Measurements from ENCODE around the gene CAMKMT.
A peak's percentile ranks its signal among the peaks of the same experiment; 100 is the strongest.
"Not testable (repeated sequence)": the region's sequence is repeated elsewhere in the genome, so short reads cannot be mapped to it uniquely, and the experiment has no call there.

Gene CAMKMT

DNA sequence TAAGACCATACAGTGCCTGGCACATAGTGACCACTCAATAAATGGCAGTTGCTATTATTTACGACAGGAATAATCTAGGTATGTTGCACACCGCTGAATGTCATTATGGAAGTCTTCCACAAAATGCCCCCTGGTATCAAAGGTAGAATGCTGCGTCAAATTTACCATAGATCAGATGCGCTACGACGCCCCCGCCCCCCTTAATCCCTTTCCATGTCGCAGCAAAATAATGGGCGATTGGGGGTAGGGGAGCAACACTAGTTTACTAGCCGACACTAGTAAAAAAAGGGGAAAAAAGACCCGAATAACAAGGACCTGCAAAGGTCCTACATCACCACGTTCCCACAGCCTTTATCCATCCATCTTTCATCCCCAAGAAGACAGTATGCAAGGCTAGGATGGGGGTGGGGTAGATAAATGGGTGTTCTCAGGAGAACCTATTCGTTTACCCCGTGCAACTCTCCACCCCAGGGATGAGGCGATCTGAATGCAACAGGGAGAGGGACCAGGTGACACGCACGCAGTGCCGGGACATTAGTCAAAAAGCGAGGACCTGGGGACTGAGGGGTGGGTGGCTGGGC is 908 bp upstream of the CAMKMT start:
- DNase-seq (ENCODE audit: low read depth in 2 of 2, low spot score in 1 of 2): no peak

DNA sequence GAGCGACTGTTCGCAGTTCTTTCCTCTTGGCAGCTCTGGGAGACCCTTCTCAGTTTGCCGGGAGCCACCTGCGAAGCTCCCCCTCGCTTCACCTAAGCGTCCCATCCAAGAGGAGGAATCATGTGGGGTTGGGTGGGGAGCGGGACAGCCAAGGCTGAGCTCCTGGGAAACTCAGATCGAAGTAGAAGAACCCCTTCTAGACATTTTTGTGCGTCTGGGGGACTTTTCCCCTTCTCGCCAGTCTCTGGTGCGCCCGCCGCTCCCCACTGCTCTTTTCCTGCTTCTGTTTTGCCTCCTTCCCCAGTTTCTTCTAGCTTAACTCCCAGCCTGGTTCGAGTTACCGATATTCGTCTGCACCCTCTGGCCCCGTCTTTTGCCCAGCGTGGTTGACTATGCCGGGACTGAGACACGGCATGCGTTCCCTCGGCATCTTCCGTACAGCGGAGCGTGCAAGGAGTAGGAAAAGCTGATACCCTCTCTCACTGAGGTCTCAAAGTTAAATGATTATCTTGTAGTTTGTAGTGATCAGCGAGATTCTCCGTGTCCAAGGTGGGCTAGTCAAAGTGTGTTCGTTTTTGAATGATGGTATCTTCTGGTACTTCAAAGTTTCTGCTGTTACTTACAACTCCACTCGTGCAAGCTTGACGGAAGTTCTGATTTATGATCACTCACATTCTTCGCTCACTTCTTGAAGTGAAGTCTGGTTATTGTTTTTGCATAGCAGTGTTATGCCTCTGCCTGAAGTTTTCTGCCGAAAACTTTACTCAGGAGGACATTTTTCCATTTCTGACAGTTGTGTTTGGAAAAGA is 664 bp downstream of the CAMKMT start:
- DNase-seq (ENCODE audit: low read depth in 2 of 2, low spot score in 1 of 2): peak; percentile 9

DNA sequence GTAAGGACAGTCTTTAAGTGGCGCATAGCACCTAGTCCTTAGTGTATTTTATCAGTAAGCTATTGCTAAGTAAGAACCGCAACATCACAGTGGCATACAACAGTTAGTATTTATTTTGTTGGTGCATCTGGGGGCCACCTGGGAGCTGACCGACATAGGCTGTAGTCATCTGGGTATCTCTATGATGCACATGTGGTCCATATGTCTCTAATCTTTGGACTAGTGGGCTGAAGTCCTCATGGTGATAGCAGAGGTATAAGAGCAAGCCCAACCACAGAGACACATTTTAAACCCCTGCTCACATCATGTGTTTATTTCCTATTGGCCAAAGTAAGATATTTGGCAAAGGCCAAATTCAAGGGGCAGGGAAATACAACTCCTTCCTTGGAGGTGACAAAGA is 2.9 kb downstream of the CAMKMT start:
- no peak for DNase-seq (ENCODE audit: low read depth in 2 of 2, low spot score in 1 of 2)

DNA sequence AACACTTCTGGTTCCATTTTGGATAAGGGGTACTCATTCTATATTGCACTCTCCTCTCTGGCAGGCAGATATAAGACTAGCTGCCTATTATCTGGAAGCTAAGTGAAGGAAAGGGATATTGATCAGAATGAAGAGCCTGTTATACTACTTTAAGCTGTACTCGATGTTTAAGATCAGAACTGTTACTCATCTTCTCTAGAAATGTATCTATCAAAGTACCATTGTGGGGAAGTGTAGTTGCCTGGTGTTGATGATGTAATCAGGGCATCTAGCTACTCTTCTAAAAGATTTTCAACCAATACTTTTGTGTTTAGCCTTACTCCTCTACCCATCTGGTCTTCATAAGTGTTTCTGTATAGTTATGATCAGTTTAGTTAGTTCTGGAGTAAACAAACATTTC is 5.8 kb downstream of the CAMKMT start:
- DNase-seq (ENCODE audit: low read depth in 2 of 2, low spot score in 1 of 2): no peak

DNA sequence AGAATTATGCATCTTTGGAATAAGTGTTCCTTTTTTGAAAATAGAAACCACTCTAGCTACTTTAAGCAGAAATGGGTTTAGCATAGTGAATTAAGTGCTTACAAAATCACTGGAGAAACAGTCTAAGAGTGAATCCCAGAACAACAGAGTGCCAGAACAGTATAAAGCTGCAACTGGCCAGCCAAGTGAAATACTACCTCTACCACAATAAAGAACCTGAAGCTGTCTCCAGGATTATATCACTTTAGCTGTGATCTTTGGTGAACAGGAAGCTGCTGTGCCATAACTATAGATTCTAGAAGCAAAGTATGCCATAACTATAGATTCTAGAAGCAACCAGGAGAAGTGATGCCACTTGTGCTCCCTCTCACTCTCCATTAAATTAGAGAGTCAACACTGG is 7.6 kb downstream of the CAMKMT start:
- DNase-seq (ENCODE audit: low read depth in 2 of 2, low spot score in 1 of 2): no peak

DNA sequence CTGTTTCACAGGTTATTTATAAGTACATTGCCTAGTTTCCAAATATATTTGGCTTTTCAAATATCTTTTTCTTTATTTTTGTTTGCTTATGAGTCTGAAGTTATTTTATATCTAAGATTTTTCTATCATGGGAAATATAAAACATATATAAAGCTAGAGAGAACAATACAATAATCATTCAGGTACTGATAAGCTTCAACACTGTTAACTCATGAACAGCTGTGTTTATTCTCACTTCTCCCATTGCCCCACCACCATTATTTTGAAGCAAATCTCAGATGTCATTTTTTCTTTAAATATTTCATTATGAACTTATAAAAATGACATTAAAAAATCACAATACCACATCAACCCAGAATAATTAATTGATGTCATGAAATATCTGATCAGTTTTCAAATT is 9.7 kb downstream of the CAMKMT start:
- no peak for DNase-seq (ENCODE audit: low read depth in 2 of 2, low spot score in 1 of 2)

DNA sequence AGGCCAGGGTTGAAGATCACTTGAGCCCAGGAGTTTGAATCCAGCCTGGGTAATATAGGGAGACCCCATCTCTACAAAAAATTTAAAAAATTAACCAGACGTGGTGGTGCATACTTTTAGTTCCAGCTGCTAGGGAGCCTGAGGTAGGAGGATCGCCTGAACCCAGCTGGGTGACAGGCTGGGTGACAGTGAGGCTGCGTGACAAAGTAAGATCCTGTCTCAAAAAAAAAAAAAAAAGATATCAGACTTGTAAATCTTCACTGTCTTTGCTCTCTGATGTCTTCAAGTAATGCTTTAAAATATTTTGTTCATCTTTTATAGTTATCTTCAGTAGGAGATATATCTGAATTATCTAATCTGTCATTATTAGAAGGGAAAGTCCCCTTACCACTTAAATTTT is 10.5 kb downstream of the CAMKMT start:
- DNase-seq (ENCODE audit: low read depth in 2 of 2, low spot score in 1 of 2): no peak

DNA sequence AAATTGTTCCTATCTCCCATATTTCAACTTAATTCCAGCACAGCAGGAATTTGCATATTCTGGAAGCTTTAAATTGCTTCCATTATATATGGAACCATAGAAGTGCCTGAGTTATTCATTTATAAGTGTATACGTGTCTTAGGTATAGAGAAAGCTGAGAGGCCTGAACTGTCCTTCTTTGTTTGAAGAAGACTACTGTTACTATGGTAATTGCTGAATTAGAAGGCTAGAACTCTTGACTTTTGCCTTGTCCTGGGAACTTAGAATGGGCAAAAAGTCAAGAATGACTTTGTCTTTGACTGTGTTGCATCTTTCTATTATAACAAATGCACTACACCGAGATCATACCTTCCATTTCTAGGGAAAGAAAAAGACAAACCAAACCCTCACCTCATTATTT is 15.7 kb downstream of the CAMKMT start:
- no peak for DNase-seq (ENCODE audit: low read depth in 2 of 2, low spot score in 1 of 2)

DNA sequence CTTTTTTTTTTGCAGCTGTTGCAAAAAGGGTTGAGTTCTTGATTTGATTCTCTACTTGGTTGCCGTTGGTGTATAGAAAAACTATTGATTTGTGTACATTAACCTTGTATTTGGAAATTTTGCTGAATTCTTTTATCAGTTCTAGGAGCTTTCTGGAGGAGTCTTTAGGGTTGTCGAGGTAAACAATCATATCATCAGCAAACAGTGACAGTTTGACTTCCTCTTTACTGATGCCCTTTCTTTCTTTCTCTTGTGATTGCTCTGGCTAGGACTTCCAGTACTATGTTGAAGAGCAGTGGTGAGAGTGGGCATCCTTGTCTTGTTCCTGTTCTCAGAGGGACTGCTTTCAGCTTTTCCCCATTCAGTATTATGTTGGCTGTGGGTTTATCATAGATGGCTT is 23.5 kb downstream of the CAMKMT start:
- DNase-seq (ENCODE audit: low read depth in 2 of 2, low spot score in 1 of 2): not testable (repeated sequence)

DNA sequence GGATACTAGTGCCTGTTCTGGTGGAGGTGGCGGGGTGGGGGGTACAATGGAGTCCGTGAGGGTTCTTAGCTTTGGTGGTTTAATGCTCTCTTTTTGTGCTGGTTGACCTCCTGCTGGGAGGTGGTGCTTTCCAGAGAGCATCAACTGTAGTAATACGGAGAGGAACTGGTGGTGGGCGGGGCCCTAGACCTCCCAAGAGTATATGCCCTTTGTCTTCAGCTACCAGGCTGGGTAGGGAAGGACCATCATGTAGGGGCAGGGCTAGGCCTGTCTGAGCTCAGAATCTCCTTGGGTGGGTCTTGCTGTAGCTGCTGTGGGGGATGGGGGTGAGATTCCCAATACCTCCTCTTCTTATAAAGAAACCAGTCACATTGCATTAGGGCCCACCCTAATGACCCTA is 27.1 kb downstream of the CAMKMT start:
- DNase-seq (ENCODE audit: low read depth in 2 of 2, low spot score in 1 of 2): no peak

DNA sequence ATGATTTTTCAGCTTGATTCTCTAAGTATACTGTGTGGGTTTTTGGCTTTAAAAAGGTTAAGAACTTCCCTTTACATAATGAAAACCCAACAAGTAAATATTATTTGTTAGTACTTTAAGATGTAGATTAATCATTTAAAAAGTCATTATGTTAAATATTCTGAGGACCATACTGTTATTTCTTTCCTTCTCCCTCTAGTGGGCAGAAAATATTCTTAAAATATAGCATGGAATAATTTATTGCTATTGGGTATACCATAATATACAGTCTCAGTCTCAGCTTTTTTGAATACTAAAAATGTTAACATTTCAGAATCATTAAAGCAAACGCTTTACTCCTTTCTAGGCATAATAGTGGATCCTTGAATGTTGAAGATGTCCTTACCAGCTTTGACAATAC is 28.1 kb downstream of the CAMKMT start:
- no peak for DNase-seq (ENCODE audit: low read depth in 2 of 2, low spot score in 1 of 2)

DNA sequence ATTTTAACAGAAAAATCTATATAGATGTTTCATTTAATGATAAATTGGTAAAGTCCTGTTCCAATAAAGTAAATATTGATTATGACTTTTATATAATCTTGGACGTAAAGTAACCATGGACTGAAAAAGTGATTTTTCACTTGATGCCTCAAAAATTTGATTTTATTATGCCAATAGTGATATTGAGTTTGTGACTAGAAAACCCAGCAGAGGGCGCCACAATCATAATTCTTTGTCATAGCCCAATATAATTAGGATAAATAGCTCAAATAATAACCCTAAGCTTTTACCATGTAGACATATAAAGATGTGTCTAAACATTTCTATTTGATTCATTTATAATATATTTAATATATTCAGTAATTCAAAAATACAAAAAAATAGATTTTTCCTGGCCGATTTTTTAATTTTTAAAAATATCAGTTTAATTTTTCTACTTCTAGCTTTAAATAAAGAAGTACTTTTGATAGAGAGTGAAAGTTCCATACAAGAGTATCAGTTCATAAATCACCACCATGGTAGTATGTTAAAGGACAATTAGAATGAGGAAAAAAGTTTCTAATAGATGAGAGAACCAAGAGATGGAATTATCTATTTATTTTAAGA is 30.7 kb downstream of the CAMKMT start:
- DNase-seq (ENCODE audit: low read depth in 2 of 2, low spot score in 1 of 2): peak; percentile 0 to 14

DNA sequence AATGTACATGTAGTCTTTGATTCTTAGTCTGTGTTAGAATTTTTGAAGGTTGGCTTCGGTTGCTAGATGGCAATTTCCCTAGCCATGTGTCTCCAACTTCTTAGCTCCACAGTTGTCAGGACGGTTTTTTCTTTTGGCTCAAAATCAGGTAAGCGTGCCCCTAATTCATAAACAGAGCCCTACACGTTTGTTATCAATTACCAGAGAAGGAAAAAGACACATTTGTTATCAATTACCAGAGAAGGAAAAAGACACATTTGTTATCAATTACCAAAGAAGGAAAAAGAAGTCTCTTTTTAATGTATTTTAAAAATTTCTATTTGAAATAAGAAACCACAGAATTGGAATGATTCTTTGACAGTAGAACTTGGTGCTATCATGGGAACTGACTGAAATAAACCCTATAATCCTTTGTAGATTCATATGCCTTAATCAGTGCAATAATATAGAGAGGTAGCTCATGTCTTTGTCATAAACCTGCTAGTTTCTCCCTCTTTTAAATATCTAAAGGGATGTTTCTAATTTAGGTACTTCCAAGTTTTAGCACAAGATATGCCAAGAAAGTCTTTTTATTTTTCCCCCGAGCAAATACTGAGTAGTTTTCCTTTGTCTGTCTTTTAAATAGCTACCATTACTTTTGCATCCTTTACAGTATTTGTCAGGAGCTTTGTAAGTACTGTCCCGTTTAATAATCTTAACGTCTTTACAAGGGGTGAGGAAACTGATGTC is 35.9 kb downstream of the CAMKMT start:
- DNase-seq (ENCODE audit: low read depth in 2 of 2, low spot score in 1 of 2): no peak

DNA sequence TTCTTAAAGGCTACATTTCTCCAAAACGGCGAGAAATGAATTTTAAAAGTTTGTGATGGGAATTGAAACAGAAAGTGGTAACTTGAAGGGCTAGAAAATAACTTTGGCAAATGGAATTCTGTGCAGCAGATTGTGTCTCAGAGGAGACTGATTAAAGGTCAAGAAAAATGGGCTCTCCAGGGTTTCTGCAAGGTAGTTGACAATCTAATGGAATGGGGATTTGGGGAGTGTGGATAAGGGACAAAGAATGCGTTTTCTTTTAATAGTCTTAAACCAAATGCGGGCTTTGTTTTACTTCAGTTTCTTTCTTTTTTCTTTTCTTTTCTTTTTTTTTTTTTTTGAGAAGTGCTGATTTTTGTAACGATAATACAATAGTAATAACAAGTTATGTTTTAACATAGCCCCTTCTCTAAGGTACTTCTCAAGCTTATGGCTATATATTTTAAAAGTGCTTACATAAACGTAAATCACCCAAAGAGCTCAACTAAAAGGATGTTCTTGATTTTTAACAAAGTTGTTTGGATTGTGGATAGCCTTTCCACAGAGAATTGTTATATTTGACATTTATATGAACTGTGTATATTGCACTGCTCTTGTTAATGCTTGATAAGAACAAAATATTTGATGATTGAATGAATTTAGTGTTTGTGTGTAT is 36.6 kb downstream of the CAMKMT start:
- DNase-seq (ENCODE audit: low read depth in 2 of 2, low spot score in 1 of 2): no peak

DNA sequence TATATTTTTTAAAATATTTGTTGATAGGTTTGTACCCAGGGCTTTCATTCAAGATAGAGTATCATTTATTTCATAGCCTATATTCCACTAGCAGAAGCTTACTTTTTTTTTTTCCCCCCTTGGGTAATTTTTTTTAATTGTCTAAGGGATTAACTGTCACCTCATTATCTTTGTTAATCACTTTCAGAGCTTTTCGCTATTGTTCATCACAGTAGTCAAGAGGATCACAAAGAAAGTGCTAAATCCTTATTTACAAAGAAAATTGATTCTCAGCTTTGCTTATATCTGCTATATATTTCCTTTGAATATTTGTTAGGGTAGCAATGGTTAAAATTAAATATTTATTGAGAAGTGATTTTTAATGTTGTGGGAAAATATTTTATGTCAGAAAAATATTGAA is 59.0 kb downstream of the CAMKMT start:
- DNase-seq (ENCODE audit: low read depth in 2 of 2, low spot score in 1 of 2): no peak

DNA sequence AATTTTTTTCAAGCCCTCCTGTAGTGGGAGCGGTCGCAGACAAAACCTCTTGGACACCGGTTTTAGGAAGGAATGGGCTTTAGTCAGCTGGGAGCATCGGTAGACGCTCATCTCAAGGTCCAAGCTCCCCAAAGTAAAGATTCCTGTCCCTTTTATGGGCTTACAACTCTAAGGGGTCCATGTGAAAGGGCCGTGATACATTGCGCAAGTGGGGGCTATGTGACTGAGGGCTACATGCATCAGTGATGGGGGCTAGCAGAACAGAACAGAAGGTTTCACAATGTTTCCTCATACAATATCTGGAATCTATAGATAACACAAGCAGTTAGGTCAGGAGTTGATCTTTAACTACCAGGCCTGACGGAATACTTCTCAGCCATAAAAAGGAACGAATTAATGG is 62.5 kb downstream of the CAMKMT start:
- no peak for DNase-seq (ENCODE audit: low read depth in 2 of 2, low spot score in 1 of 2)

DNA sequence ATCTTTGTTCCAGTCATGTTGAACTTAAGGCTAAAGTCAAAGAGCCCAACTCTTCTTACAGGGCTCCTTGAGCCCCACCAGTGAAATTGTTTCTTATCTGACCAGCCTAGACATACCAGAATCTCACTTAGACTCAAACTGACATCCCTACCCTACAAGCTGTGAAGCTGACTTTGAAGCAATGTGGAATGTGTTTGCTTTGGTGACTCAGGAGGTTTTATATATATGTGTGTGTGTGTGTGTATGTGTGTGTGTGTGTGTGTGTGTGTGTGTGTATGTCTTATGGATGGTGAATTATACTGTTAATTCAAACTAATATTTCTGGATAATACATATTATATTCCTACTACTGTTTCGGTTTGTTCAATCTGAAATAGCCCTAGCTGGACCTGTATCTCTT is 67.3 kb downstream of the CAMKMT start:
- DNase-seq (ENCODE audit: low read depth in 2 of 2, low spot score in 1 of 2): no peak

DNA sequence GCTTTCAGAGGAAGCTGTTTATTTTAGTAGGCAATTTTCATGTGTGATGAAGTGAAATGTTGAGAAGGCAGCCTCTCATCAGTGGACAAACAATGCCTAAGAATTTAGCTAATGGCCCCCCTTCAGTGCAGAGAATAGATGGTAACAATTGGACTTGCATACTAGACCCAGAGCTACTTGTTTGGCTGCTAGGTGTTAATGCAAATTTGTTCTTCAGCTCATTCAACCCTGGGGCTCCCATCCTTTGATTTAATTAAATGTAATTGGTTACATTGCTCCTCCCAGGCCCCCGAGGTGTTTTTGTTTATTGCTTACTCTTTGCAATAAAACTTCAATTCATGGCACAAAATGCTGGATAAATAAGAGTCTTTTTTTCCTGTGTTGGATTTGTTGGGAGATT is 68.6 kb downstream of the CAMKMT start:
- DNase-seq (ENCODE audit: low read depth in 2 of 2, low spot score in 1 of 2): no peak

DNA sequence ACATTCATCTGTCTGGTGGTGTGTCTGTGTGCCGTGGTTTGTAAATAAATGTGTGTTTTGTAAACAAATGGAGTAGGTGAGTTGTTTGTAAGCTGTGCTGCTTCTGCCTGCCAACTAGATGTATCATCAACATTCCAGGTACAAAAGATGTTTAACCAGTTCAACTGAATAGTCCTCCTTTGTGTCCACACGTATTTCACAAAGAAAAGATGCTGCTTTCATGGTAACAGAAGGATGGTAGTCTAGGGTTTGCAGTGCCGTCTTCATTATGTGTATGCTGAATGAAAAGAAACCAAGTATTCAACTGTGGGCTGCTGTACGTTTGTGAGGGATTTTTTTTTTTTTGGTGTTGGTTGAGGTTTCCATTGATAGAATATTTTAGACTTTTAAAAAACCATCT is 72.1 kb downstream of the CAMKMT start:
- DNase-seq (ENCODE audit: low read depth in 2 of 2, low spot score in 1 of 2): no peak

DNA sequence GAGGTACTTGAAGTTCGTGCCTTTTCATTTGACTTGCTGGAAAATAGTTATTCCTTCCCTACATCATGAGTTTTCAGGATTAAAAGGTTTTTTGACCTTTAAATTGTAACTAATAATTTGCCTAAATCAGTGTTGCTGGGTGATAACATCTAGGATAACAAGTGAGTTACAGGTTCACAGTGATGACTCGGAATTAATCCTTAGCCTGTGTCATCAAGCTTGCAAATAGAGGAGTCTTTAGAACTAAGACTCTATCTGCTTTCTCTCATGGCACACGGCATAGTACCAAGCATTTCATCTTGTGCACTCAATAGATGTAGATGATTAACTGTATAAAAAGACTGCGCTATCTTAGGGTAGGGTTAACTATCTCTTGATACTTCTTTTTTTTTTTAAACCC is 79.5 kb downstream of the CAMKMT start:
- no peak for DNase-seq (ENCODE audit: low read depth in 2 of 2, low spot score in 1 of 2)

DNA sequence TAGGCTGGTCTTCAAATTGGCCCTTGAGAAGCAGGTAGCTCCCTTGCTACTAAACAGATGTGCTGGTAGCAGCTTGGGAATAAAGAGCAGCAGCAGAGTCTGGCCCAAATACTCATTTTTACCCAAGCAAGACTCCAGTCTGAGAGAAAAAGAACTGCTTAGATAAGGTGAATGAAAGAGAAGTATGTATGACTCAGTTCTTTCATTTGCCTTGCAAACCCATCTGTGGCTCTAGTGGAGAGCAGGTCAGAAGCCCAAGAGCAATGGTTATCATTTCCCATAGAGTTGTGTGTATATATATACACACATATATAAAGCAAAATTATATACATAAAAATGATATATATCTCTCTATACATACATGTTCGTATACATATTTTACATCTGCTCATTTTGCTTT is 80.3 kb downstream of the CAMKMT start:
- DNase-seq (ENCODE audit: low read depth in 2 of 2, low spot score in 1 of 2): no peak

DNA sequence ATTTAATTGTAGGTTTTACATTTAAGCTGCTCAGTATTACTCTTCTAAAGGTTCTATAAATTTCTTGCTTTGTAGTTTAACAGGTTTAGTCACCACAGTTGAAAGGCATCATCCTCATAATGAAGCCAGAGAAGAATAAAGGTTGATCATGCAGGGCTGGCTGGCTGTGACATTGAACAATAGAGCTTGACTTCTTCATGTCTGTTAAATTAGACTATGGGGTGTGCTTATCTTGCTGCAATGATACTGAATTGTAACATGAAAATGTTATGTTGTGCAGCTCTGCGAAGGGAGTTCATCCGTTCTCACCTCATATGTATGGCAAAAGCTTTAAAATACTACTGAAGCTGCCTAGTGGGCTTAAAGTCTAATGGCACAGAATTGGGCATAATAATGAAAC is 81.8 kb downstream of the CAMKMT start:
- no peak for DNase-seq (ENCODE audit: low read depth in 2 of 2, low spot score in 1 of 2)

Measured in stimulated activated CD8-positive, alpha-beta memory T cell treated with anti-CD3 and anti-CD28 coated beads, Interleukin-4, amount 100 ng/mL, for 1 hour (primary cell).